ENCODE results near the gene TSC22D3.

Gene TSC22D3

DNA sequence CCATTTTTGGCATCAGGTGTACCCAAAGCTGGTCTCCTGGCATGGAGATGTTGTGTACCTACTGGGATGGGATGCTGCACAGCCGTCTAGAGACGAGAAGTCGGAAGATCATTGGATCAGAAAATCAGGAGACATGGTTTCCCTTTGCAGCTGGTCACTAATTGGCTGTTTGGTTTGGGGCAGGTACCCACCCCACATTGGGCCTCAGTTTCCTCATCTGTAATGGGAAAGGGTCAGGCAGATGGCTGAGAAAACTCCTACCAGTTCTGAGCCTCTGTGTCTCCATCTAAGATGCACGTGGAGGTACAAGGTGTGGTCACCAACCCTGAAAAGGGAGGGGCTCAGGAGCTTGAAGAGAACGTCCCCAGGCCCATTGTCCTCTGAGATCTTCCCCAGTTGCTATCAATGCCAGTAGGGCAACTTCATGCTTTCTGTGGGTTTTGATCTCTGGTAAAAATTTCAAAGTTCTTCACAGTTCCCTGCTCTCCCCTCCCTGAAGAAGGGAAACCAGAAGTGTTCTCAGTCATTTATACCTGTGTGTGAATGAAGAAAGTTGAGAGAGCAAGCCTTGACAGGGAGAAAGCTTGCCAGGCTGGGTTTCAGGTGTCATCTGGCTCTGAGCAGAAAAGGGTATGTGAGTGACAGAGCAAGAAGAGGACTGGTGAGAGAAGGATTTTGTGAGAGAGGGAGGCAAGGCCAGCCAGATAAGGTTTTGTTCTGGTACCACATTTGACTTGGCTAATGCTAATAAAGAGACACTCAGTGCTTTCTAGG, 15.1 kb downstream of the TSC22D3 start:
- no peak for DNase-seq

- DNase-seq: no peak
These were observed 17.3 kb downstream of the TSC22D3 start for GRCh38 chrX:107758231-107758766.

DNA sequence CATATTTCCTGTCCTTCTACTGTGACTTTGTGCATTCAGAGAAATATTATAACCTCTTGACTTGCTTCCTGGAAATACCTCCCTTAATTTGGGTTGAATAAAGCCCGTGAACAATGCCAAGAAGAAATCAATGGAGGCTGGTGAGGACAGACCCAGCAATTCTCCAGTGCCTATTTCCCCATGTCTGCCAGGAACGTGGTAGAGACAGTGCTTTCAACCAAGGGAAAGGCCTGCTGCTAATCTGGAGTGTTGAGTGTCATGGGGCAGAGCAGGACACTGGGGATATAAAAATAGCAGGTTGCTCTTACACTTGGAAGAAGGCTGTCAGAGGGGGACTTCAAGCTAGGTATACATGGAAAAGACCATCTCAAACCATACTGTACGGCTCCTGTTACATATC, 19.9 kb downstream of the TSC22D3 start:
- DNase-seq: no peak

- no peak for DNase-seq
These were observed 22.4 kb downstream of the TSC22D3 start for GRCh38 chrX:107753187-107753586.

GRCh38 chrX:107752714-107753113, 22.9 kb downstream of the TSC22D3 start:
- no peak for DNase-seq

- no peak for DNase-seq
These were observed 23.5 kb downstream of the TSC22D3 start for GRCh38 chrX:107752043-107752442.

DNA sequence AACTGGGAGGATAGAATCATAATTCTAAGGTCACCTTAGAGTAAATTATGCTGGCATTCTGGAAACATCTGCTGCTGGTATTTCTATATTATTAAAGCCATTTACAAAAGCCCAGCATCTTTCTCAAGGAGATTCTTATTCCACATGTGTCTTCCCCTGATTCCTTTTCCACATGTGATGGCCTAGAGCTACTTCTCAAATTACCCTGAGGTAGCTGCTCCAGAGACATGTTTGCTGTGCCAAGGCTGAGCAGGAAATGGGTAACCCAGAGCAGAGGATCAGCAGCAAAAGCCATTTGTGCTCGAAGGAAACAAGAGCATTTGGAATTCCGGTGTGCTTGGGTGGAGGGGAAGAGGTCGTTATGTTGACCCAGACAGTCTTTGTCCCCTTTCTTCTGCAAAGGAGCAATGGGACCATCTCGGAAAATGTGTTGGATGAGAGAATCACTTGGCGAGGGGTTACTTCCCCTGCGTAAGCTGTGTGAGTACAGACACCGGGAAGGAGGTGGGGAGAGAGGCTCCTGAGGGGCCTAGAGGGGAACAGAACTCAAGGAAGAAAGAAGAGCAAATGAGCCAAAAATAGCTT, 24.6 kb downstream of the TSC22D3 start:
- no peak for DNase-seq

- no peak for DNase-seq
These were observed 25.3 kb downstream of the TSC22D3 start for GRCh38 chrX:107750263-107750662.

DNA sequence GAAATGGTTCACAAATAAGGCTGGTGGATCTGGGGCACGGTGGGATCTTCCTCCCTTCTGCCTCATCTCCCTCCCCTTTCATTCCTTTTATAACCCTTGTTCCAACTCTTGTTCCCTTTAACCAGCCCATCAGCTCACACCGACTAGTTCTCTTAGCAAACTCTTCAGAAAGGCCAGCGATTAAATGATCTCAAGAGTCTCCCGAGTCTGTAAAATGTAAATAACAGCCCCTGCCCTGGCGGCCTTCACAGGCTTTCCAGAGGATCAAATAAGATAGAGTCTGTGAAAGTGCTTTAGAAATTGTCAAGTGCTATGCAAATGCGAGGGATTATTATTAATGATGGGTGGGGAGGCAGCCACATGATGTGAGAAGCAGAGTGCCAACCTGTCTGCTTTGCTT, 27.1 kb downstream of the TSC22D3 start:
- DNase-seq: no peak

DNA sequence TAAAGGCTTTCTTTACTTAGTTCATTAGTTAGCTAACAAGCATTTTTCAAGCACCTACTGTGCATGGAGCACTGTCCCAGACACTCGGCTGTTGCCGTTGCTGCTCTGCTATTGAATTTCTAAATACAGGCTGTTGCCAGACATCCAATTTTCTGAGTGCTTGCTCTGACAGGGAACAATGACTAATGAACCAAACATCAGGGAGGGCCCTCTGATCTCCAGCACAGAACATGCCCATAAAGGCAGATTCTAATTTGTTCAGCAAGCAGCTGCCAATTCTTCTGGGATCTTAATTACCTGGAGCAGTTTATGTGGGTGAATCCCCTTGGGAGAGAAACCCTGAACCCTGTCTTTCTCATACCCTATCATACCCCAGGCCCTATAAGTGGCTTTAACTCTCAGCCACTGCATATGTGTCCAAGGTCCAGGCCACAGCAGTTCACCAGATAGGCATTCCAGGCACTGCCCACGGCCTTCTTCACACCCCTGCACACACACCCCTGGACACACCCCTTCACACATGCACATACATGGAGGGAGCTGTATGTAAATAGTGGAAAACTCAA, 27.9 kb downstream of the TSC22D3 start:
- peak; percentile 45 for DNase-seq

DNA sequence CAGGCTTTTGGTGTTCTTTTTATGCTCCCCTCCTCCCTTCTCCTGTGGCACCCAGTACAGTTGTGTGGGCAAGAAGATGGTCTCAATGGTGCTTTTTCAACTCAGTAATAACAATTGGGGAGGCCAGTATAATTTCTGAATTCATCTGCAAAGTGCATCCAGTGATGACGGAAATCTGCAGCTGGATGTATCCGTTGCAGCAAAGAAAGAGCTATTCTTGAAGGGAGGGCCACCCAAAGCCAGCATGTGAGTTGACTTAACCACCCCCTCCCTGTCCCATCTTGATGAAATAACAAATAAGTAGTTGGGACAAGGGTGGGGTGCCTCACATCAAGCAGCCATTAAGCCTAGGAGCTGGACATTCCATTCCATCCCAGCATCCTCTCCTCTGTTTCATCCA, 30.7 kb downstream of the TSC22D3 start:
- DNase-seq: no peak

GRCh38 chrX:107743995-107744394, 31.6 kb downstream of the TSC22D3 start:
- no peak for DNase-seq

DNA sequence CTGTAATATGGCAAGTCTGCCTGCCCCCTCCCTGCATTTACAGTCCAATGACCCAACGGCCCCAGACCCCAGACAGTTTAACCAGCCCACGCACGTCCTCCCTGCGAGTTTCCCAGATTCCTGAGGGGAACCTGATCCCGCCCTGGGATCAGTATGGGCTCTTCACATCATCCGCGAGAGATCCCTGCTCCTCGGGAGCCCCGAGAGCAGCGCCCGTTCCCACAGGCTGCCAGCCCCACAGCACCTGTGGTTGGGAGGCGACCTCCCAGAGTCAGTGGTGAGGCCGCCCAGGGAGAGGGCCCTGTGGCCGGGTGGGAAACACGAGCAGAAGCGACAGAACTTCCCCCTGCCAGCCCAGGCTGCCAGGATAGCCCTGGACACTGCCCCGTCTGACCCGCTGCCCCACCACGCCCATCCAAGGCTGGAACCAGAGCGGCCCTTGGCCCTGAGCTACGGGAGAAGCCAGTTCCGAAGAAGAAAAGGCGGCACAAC, 32.8 kb downstream of the TSC22D3 start:
- DNase-seq: no peak

GRCh38 chrX:107741404-107741790, 34.2 kb downstream of the TSC22D3 start:
- DNase-seq: no peak

DNA sequence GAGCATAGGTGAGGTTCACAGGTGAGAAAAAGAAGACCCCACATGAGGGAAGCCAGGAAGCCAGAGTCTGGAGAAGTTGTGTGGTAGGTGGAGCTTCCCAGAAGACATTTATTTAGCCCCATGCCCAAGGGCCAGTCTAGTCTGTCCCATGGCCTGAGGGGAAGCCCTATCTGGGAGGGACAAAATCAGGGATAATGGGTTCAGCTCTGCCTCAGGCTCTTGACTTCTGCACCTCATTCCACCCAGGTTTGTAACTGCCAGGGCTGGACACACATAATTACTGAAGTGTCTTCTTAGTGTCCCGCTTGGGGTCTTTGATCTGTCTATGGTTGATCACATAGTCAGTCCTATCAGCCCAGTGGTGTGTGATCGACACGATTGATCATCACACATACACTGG, 36.0 kb downstream of the TSC22D3 start:
- DNase-seq: no peak

DNA sequence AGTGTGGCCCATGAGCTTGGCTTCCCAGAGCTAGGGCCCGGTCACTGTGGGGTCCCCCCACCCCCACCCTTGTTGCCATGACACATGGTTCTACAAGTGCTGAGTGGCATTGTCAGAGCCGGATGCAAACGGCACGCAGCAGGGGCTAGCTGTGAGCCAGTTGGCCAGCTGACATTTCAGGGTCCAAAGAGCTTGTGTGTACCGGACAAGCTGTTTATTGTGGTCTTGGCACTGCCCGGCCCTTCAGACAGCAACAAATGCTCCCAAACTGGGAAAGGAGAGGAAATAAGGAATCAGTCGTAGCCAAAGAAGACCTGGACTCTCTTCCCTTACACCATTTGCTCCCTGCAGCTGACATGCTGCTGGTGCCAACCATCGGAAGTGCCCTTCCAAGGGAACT, 36.8 kb downstream of the TSC22D3 start:
- DNase-seq: no peak

- no peak for DNase-seq
These were observed 37.3 kb downstream of the TSC22D3 start for GRCh38 chrX:107738272-107738671.

- no peak for DNase-seq
These were observed 38.6 kb downstream of the TSC22D3 start for GRCh38 chrX:107736781-107737531.

- DNase-seq: no peak
These were observed 40.9 kb downstream of the TSC22D3 start for GRCh38 chrX:107734646-107735045.

GRCh38 chrX:107733686-107734085, 41.9 kb downstream of the TSC22D3 start:
- DNase-seq: no peak

DNA sequence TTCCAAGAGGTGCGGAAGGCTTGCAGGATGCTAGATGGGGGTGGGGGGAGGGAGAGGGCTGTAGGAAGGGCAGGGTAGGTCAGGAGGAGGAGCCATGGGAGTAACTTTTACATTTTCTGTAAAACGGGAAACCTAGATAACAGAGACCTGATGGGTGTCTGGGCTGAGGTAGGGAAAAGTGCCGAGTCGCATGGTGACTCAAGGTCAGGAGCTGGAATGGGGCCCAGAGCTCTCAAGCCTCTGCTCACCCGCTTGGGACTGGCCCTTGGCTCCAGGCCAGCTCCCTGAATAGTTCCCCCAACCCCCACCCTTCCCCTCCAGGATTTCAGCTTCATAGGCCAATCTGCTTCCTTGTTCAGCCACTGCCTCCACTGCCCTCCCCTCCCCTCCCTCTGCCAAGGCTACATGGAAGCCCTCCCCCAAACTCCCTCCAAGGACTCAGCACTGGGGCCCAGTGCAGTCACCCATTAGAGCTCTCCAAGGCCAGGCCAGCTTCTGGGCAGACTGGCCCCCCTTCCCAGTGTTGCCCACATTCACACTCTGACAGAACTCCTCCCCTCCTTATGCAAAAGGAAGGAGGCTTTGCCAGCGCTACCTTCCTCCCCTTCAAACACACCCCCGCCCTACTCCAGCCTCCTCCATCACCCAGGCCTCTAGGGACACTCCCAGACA, 43.6 kb downstream of the TSC22D3 start:
- peak; percentile 79 for DNase-seq

DNA sequence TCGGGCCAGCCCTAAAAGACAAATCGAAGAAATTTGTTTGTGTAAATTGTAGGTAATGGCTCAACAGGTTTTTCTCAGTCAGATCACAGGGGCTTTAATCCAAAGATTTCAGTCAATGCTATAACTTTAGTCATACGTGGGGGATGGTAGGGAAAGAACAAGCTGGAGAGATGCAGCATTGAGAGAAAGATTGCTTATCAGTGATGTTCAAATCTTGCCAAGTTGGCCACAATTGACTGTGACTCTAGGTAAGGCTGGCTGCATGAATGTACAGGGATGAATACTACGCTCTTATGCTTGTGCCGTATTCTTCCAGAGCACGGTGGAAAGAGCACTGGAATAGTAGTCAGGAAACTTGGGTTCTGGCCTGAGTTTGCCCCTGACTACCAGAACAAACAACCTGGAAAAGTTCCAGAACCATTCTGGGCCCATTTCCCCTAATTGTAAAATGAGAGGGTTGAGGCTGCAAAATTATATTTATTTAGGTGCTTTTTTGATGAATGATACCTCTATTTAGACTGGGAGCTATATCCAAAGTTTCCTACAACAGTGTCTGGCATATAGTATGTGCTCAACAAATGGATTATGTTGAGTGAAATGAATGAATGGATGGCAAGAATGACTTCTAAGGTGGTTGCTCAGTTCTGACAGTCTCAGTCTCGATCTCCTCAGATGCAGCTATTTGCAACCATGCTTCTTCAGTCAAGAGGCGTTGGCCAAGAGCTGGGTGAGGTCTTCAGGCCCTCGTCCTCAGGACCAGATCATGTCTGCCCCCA, 44.4 kb downstream of the TSC22D3 start:
- peak; percentile 37 for DNase-seq
